Mesenchymal stem cell (in vitro differentiated cells and primary cell): Measurements from ENCODE around the gene VTI1B.
"Not testable (repeated sequence)": the region's sequence is repeated elsewhere in the genome, so short reads cannot be mapped to it uniquely, and the experiment has no call there.

Experiments used
- DNase-seq: peaks from one replicate; pipeline ENCODE4 v3.0.0-alpha.2; 2013
- H2AFZ ChIP-seq: one replicate; pipeline ENCODE4 v1.6.1; 2013; ENCODE audit warnings: low read depth, mild to moderate bottlenecking, control low read depth, inconsistent platforms, low read length, moderate library complexity
- H2AK5ac ChIP-seq: 2 replicates; pipeline ENCODE4 v1.6.1; 2013; ENCODE audit warnings: low read length, moderate library complexity, mild to moderate bottlenecking, inconsistent platforms; ENCODE audit not compliant: severe bottlenecking
- H2BK120ac ChIP-seq: one replicate; pipeline ENCODE4 v1.6.1; 2013; ENCODE audit warnings: low read depth, mild to moderate bottlenecking, inconsistent platforms, low read length, moderate library complexity
- H2BK12ac ChIP-seq, 2 experiments: one replicate each; pipeline ENCODE4 v1.6.1; 2013; ENCODE audit warnings: inconsistent platforms in 2 of 2, low read length in 2 of 2, mild to moderate bottlenecking in 2 of 2, moderate library complexity in 2 of 2, control low read depth in 1 of 2
- H2BK15ac ChIP-seq: one replicate; pipeline ENCODE4 v1.6.1; 2013; ENCODE audit warnings: mild to moderate bottlenecking, low read depth, inconsistent platforms; ENCODE audit not compliant: poor library complexity, severe bottlenecking
- H2BK5ac ChIP-seq: 2 replicates; pipeline ENCODE4 v1.6.1; 2013; ENCODE audit warnings: low read depth, mild to moderate bottlenecking, low read length, control low read depth, inconsistent platforms; ENCODE audit not compliant: poor library complexity, severe bottlenecking
- H3K14ac ChIP-seq, 2 experiments: one replicate each; pipeline ENCODE4 v1.6.1; 2013; ENCODE audit warnings: inconsistent platforms in 2 of 2, low read length in 2 of 2, control low read depth in 1 of 2, mild to moderate bottlenecking in 1 of 2, moderate library complexity in 1 of 2
- H3K18ac ChIP-seq, 2 experiments: one replicate each; pipeline ENCODE4 v1.6.1; 2013; ENCODE audit warnings: inconsistent platforms in 2 of 2, low read length in 2 of 2, control low read depth in 1 of 2, low read depth in 1 of 2, mild to moderate bottlenecking in 1 of 2
- H3K23ac ChIP-seq, 2 experiments: one replicate each; pipeline ENCODE4 v1.6.1; 2013; ENCODE audit warnings: inconsistent platforms in 2 of 2, low read length in 2 of 2, mild to moderate bottlenecking in 2 of 2, moderate library complexity in 2 of 2, control low read depth in 1 of 2
- H3K27ac ChIP-seq: 2 replicates; pipeline ENCODE4 v1.5.1; 2013; ENCODE audit warnings: mild to moderate bottlenecking, moderate library complexity, low read length, control low read depth, inconsistent platforms; ENCODE audit not compliant: poor library complexity, severe bottlenecking
- H3K27me3 ChIP-seq, 2 experiments: 2 replicates each; pipeline versions ENCODE4 v1.6.1 to v1.7.0; 2013; ENCODE audit warnings: low read length in 2 of 2, mild to moderate bottlenecking in 2 of 2, moderate library complexity in 2 of 2, control low read depth in 1 of 2, inconsistent platforms in 1 of 2; ENCODE audit not compliant: control insufficient read depth in 1 of 2, insufficient read depth in 1 of 2
- H3K36me3 ChIP-seq, 2 experiments: 2 replicates each; pipeline versions ENCODE4 v1.6.1 to v1.7.0; 2013; ENCODE audit warnings: low read length in 2 of 2, control low read depth in 1 of 2, inconsistent platforms in 1 of 2, low read depth in 1 of 2, mild to moderate bottlenecking in 1 of 2; ENCODE audit not compliant: insufficient read depth in 2 of 2, control insufficient read depth in 1 of 2
- H3K4ac ChIP-seq, 2 experiments: one replicate each; pipeline ENCODE4 v1.6.1; 2013; ENCODE audit warnings: inconsistent platforms in 2 of 2, low read length in 2 of 2, mild to moderate bottlenecking in 2 of 2, moderate library complexity in 2 of 2, control low read depth in 1 of 2, low read depth in 1 of 2
- H3K4me1 ChIP-seq: 2 replicates; pipeline ENCODE4 v1.6.1; 2013; ENCODE audit warnings: low read depth, low read length, control low read depth; ENCODE audit not compliant: control insufficient read depth, insufficient read depth
- H3K4me2 ChIP-seq: 2 replicates; pipeline ENCODE4 v1.6.1; 2013; ENCODE audit warnings: low read length, mild to moderate bottlenecking, inconsistent platforms; ENCODE audit not compliant: poor library complexity, severe bottlenecking
- H3K4me3 ChIP-seq, 2 experiments: 2 replicates each; pipeline versions ENCODE4 v1.5.1 to v1.7.0; 2013; ENCODE audit warnings: low read length in 2 of 2, mild to moderate bottlenecking in 2 of 2, control low read depth in 1 of 2, low read depth in 1 of 2; ENCODE audit not compliant: insufficient read depth in 1 of 2
- H3K79me1 ChIP-seq: replicated peaks from 2 replicates; pipeline ENCODE4 v1.6.1; 2013; ENCODE audit warnings: mild to moderate bottlenecking, control low read depth, low read length, inconsistent platforms; ENCODE audit not compliant: poor library complexity, severe bottlenecking
- H3K9ac ChIP-seq: 2 replicates; pipeline ENCODE4 v1.7.0; 2013; ENCODE audit warnings: mild to moderate bottlenecking, low read length, moderate library complexity
- H3K9me3 ChIP-seq: 2 replicates; pipeline ENCODE4 v1.7.0; 2013; ENCODE audit warnings: mild to moderate bottlenecking, low read length; ENCODE audit not compliant: control insufficient read depth
- H4K8ac ChIP-seq: one replicate; pipeline ENCODE4 v1.6.1; 2013; ENCODE audit warnings: inconsistent platforms, mild to moderate bottlenecking, low read length, moderate library complexity
- H4K91ac ChIP-seq: one replicate; pipeline ENCODE4 v1.6.1; 2013; ENCODE audit warnings: mild to moderate bottlenecking, low read length, inconsistent platforms
- WGBS: methylation state at CpG from one replicate; pipeline ENCODE4 v1.1.7; 2013; ENCODE audit warnings: mixed read lengths; 5-methylcytosine and 5-hydroxymethylcytosine counted together

The VTI1B gene

DNA sequence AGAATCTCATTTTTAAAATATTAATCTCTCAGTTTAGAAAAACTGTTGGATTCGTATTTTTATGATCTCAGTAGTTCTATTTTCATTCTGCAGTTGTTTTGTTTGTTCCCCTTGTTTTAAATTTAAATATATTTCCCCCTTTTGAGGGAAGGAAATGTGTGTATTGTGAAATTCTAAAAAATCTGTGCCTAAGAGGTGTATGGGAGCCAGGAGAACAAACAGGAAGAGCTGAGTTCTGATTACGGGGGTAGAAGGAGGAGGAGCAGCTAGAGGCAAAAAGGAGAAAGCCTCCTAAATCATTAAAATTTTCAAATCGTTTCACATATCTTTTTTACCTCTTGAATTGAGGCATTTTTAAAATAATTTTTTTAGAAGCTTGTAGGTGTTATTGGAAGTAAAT lies 29.6 kb upstream of the VTI1B start:
- no peaks in the 10 kb centered on the region for H3K27me3 ChIP-seq
- no CpG with 5 or more reads among the region's 3 CpGs for WGBS
- no peak overlapping the region for H3K23ac ChIP-seq
- no peak overlapping the region for H2AK5ac ChIP-seq
- no peak overlapping the region for H3K14ac ChIP-seq
- H3K9me3 ChIP-seq = no peaks in the 10 kb centered on the region
- no peak overlapping the region for H2BK120ac ChIP-seq
- no peak overlapping the region for H4K8ac ChIP-seq
- no peak overlapping the region for H2AFZ ChIP-seq
- H4K91ac ChIP-seq = no peak overlapping the region
- no peak overlapping the region for H3K18ac ChIP-seq
- H2BK15ac ChIP-seq = no peak overlapping the region
- H2BK5ac ChIP-seq = no peak overlapping the region
- H3K36me3 ChIP-seq = no peaks in the 10 kb centered on the region
- no peak overlapping the region for H3K4me2 ChIP-seq
- H3K9ac ChIP-seq = no peak overlapping the region
- no peak overlapping the region for H3K4ac ChIP-seq
- no peak overlapping the region for H3K4me3 ChIP-seq
- no peak overlapping the region for H2BK12ac ChIP-seq
- no peak overlapping the region for H3K27ac ChIP-seq
- H3K79me1 ChIP-seq = no peaks in the 10 kb centered on the region
- no peak for DNase-seq
- H3K4me1 ChIP-seq = no peaks in the 10 kb centered on the region

DNA sequence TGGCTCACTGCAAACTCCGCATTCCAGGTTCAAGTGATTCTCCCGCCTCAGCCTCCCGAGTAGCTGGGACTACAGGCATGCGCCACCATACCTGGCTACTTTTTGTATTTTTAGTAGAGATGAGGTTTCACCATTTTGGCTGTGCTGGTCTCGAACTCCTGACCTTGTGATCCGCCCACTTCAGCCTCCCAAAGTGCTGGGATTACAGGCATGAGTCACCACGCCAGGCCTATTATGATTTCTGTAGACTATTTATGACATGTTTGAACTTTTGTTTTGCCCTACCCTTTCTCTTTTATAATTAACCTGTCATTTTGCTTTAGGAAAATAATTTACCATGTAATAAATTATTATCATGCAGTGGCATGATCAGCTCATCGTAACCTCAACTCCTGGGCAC lies 27.1 kb upstream of the VTI1B start, which contains the start of gene RDH12:
Gene RDH12 (plus strand): TSS at position 395 of the 400 bp plus-strand sequence. CDS start 20,757 bp downstream, outside the sequence.
- H2AFZ ChIP-seq, H4K91ac ChIP-seq, H2BK12ac ChIP-seq, DNase-seq, H3K9me3 ChIP-seq, H3K4me3 ChIP-seq, H3K18ac ChIP-seq, H2BK120ac ChIP-seq, H2BK5ac ChIP-seq, H3K36me3 ChIP-seq, H3K23ac ChIP-seq, H3K79me1 ChIP-seq, H3K14ac ChIP-seq, H2AK5ac ChIP-seq, H3K4ac ChIP-seq, H4K8ac ChIP-seq, H2BK15ac ChIP-seq, H3K27ac ChIP-seq, H3K27me3 ChIP-seq, H3K4me2 ChIP-seq, H3K4me1 ChIP-seq: not testable (repeated sequence)
- WGBS = 86% methylated on average over 7 of the region's 8 CpGs
- H3K9ac ChIP-seq = peak within 1 kb of the TSS; percentile 32

DNA sequence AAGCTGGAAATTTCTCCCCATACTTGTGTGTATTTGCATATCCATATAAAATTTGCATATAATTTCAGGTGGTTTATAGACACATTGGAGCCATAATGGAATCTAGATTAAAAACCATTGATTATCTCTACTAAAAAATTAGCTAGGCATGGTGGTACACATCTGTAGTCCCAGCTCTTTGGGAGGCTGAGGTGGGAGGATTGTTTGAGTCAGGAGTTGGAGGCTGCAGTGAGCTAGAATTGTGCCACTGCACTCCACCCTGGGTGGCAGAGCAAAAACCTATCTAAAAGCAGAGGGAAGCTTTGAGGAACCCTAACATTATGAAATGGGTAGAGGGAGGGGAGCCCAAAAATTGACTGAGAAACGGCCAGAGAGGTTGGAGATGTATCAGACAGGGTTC lies 23.7 kb upstream of the VTI1B start:
- Histone ChIP-seq H3K18ac (no peak overlapping the region), H3K23ac (no peak overlapping the region), H4K91ac (no peak overlapping the region), H3K36me3 (no peaks in the 10 kb centered on the region), H3K27ac (no peak overlapping the region), H2BK12ac (no peak overlapping the region), H3K27me3 (no peaks in the 10 kb centered on the region), H4K8ac (no peak overlapping the region), H3K4me1 (no peaks in the 10 kb centered on the region), H3K4ac (no peak overlapping the region), H3K4me3 (no peak overlapping the region), H3K14ac (no peak overlapping the region), H3K4me2 (no peak overlapping the region), H2AK5ac (no peak overlapping the region), H2BK120ac (no peak overlapping the region), H3K9me3 (no peaks in the 10 kb centered on the region), H3K9ac (no peak overlapping the region), H3K79me1 (no peaks in the 10 kb centered on the region), H2BK15ac (no peak overlapping the region), H2AFZ (no peak overlapping the region), H2BK5ac (no peak overlapping the region)
- WGBS = 50% methylated on average over 1 of the region's 1 CpG
- DNase-seq = no peak

DNA sequence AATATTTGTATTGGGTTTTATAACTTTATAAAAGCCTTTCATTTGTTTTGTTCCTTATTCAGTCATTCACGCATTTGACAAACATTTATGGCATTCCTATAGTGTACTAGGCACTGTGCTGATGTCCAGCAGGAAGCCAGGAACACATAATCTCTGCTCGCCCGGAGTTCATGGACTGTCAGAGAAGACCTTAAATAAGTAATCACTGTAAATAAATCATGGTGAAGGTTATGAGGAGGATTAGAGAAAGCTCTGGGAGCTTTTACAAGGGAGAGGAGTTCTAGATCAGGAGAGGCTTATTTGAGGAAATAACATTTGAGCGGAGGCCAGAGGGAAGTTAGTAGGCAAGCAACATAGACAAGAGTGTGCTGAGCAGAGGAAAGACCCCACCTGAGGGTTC lies 22.6 kb upstream of the VTI1B start:
- Histone ChIP-seq H3K4ac (no peak overlapping the region), H4K8ac (no peak overlapping the region), H3K14ac (no peak overlapping the region), H3K18ac (no peak overlapping the region), H3K9me3 (no peaks in the 10 kb centered on the region), H3K23ac (no peak overlapping the region), H3K27ac (no peak overlapping the region), H3K79me1 (peaks cover 3% of the 10 kb centered on the region), H3K27me3 (no peaks in the 10 kb centered on the region), H4K91ac (no peak overlapping the region), H3K36me3 (peaks cover 0 to 7% of the 10 kb centered on the region in 2 experiments), H3K4me2 (no peak overlapping the region), H2BK15ac (no peak overlapping the region), H3K9ac (no peak overlapping the region), H3K4me3 (no peak overlapping the region), H2AK5ac (no peak overlapping the region), H2BK5ac (no peak overlapping the region), H3K4me1 (no peaks in the 10 kb centered on the region), H2BK12ac (no peak overlapping the region), H2BK120ac (no peak overlapping the region), H2AFZ (no peak overlapping the region)
- no peak for DNase-seq
- 90% methylated on average over 4 of the region's 4 CpGs for WGBS
